ENCODE data around the gene CATSPERE. TPM values are rescaled to one million over a fixed set of nuclear protein-coding genes. Genes with fewer than 3 reads are reported as not detected.
"Not testable (repeated sequence)": the region's sequence is repeated elsewhere in the genome, so short reads cannot be mapped to it uniquely, and the experiment has no call there.

The CATSPERE gene
- total and polyA plus RNA-seq, 2 of the 8 experiments (the other 6 are each of a cell fraction or from before 2014, with no cell fraction given): 0.05 to 0.45 TPM

DNA sequence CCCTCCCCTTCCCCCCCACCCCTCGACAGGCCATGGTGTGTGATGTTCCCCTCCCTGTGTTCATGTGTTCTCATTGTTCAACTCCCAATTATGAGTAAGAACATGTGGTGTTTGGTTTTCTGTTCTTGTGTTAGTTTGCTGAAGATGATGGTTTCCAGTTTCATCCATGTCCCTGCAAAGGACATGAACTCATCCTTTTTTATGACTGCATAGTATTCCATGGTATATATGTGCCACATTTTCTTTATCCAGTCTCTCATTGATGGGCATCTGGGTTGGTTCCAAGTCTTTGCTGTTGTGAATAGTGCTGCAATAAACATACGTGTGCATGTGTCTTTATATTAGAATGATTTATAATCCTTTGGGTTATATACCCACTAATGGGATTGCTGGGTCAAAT, 38.4 kb downstream of the CATSPERE start:
- H3K23me2 ChIP-seq (ENCODE audit: low read depth, low read length); H2BK12ac ChIP-seq (ENCODE audit: low read depth, low read length); H3K79me2 ChIP-seq (ENCODE audit: control insufficient read depth in 1 of 2, insufficient read depth in 2 of 2, low read length in 2 of 2); H4K5ac ChIP-seq (ENCODE audit: insufficient read length, low read depth, low read length); H2AK5ac ChIP-seq (ENCODE audit: low read depth, low read length); H4K8ac ChIP-seq (ENCODE audit: extremely low read depth, insufficient read depth, low read length); H2AFZ ChIP-seq (ENCODE audit: low read length); H3K27ac ChIP-seq (ENCODE audit: low read depth, low read length); H2BK15ac ChIP-seq (ENCODE audit: low read length); H3K14ac ChIP-seq (ENCODE audit: insufficient read length); H3K9ac ChIP-seq (replicated peaks in 1 of 4; ENCODE audit: extremely low read depth in 1 of 4, low read depth in 3 of 4, low read length in 3 of 4); H3K9me3 ChIP-seq (ENCODE audit: insufficient read depth in 2 of 2, low read depth in 1 of 2, low read length in 1 of 2); H4K91ac ChIP-seq (replicated peaks; ENCODE audit: insufficient read length, low read length); H3K4me3 ChIP-seq (ENCODE audit: extremely low read depth in 1 of 4, insufficient read depth in 2 of 4, low read depth in 3 of 4, low read length in 4 of 4); H3K4ac ChIP-seq (replicated peaks; ENCODE audit: insufficient read length, low read depth, low read length); POLR2A ChIA-PET (ENCODE audit: partially characterized antibody); H3K79me1 ChIP-seq (ENCODE audit: low read depth, low read length); H2BK120ac ChIP-seq (replicated peaks; ENCODE audit: low read depth, low read length); H2BK5ac ChIP-seq (ENCODE audit: low read depth, low read length); CTCF ChIA-PET (ENCODE audit: partially characterized antibody); FAIRE-seq; H3K27me3 ChIP-seq (replicated peaks in 1 of 4; ENCODE audit: control insufficient read depth in 3 of 4, extremely low read depth in 1 of 4, insufficient read depth in 3 of 4, low read length in 3 of 4); DNase-seq (ENCODE audit: low read depth in 1 of 2, low spot score in 2 of 2); H3K56ac ChIP-seq (replicated peaks; ENCODE audit: insufficient read length, low read depth, low read length); H3K18ac ChIP-seq (ENCODE audit: extremely low read depth, low read length); H4K20me1 ChIP-seq (replicated peaks in 1 of 2; ENCODE audit: control insufficient read depth in 1 of 2, insufficient read depth in 2 of 2, low read length in 2 of 2); H2BK20ac ChIP-seq (ENCODE audit: low read length); H3K4me1 ChIP-seq (replicated peaks in 1 of 4; ENCODE audit: control insufficient read depth in 3 of 4, insufficient read depth in 4 of 4, low read length in 3 of 4); H3K4me2 ChIP-seq (ENCODE audit: insufficient read depth in 1 of 2, low read depth in 2 of 2, low read length in 2 of 2); H3K23ac ChIP-seq (ENCODE audit: insufficient read length); H3K36me3 ChIP-seq (ENCODE audit: control insufficient read depth in 2 of 4, insufficient read depth in 4 of 4, low read length in 3 of 4): not testable (repeated sequence)
- 95% methylated on average over 1 of the region's 2 CpGs; no CpG with 5 or more reads in 1 of the 2 experiments for WGBS, 2 experiments (ENCODE audit: extremely low coverage in 1 of 2, insufficient coverage in 1 of 2, insufficient read length in 1 of 2, insufficient replicate concordance in 2 of 2, low coverage in 1 of 2, low lambda C conversion rate in 2 of 2, missing lambda C conversion rate in 1 of 2)

DNA sequence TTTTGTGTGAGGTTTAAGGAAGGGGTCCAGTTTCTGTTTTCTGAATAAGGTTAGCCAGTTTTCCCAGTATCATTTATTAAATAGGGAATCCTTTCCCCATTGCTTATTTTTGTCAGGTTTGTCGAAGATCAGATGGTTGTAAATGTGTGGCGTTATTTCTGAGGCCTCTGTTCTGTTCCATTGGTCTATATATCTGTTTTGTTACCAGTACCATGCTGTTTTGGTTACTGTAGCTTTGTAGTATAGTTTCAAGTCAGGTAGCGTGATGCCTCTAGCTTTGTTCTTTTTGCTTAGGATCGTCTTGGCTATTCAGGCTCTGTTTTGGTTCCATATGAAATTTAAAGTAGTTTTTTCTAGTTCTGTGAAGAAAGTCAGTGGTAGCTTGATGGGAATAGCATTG, 39.4 kb downstream of the CATSPERE start:
- H3K56ac ChIP-seq (replicated peaks; ENCODE audit: insufficient read length, low read depth, low read length); H3K9me3 ChIP-seq (ENCODE audit: insufficient read depth in 2 of 2, low read depth in 1 of 2, low read length in 1 of 2); H3K4me1 ChIP-seq (replicated peaks in 1 of 4; ENCODE audit: control insufficient read depth in 3 of 4, insufficient read depth in 4 of 4, low read length in 3 of 4); H2BK5ac ChIP-seq (ENCODE audit: low read depth, low read length); H2BK12ac ChIP-seq (ENCODE audit: low read depth, low read length); H3K4me3 ChIP-seq (ENCODE audit: extremely low read depth in 1 of 4, insufficient read depth in 2 of 4, low read depth in 3 of 4, low read length in 4 of 4); H4K91ac ChIP-seq (replicated peaks; ENCODE audit: insufficient read length, low read length); FAIRE-seq; H4K8ac ChIP-seq (ENCODE audit: extremely low read depth, insufficient read depth, low read length); H2BK20ac ChIP-seq (ENCODE audit: low read length); DNase-seq (ENCODE audit: low read depth in 1 of 2, low spot score in 2 of 2); H2BK120ac ChIP-seq (replicated peaks; ENCODE audit: low read depth, low read length); H3K18ac ChIP-seq (ENCODE audit: extremely low read depth, low read length); H3K27ac ChIP-seq (ENCODE audit: low read depth, low read length); H2BK15ac ChIP-seq (ENCODE audit: low read length); CTCF ChIA-PET (ENCODE audit: partially characterized antibody); H3K36me3 ChIP-seq (ENCODE audit: control insufficient read depth in 2 of 4, insufficient read depth in 4 of 4, low read length in 3 of 4); H3K27me3 ChIP-seq (replicated peaks in 1 of 4; ENCODE audit: control insufficient read depth in 3 of 4, extremely low read depth in 1 of 4, insufficient read depth in 3 of 4, low read length in 3 of 4); H3K79me1 ChIP-seq (ENCODE audit: low read depth, low read length); H4K20me1 ChIP-seq (replicated peaks in 1 of 2; ENCODE audit: control insufficient read depth in 1 of 2, insufficient read depth in 2 of 2, low read length in 2 of 2); H3K23me2 ChIP-seq (ENCODE audit: low read depth, low read length); H3K14ac ChIP-seq (ENCODE audit: insufficient read length); H4K5ac ChIP-seq (ENCODE audit: insufficient read length, low read depth, low read length); H3K4ac ChIP-seq (replicated peaks; ENCODE audit: insufficient read length, low read depth, low read length); H2AFZ ChIP-seq (ENCODE audit: low read length); H3K23ac ChIP-seq (ENCODE audit: insufficient read length); POLR2A ChIA-PET (ENCODE audit: partially characterized antibody); H3K9ac ChIP-seq (replicated peaks in 1 of 4; ENCODE audit: extremely low read depth in 1 of 4, low read depth in 3 of 4, low read length in 3 of 4); H3K79me2 ChIP-seq (ENCODE audit: control insufficient read depth in 1 of 2, insufficient read depth in 2 of 2, low read length in 2 of 2); H2AK5ac ChIP-seq (ENCODE audit: low read depth, low read length); H3K4me2 ChIP-seq (ENCODE audit: insufficient read depth in 1 of 2, low read depth in 2 of 2, low read length in 2 of 2): not testable (repeated sequence)
- 92% methylated on average over 4 of the region's 4 CpGs; no CpG with 5 or more reads in 1 of the 2 experiments for WGBS, 2 experiments (ENCODE audit: extremely low coverage in 1 of 2, insufficient coverage in 1 of 2, insufficient read length in 1 of 2, insufficient replicate concordance in 2 of 2, low coverage in 1 of 2, low lambda C conversion rate in 2 of 2, missing lambda C conversion rate in 1 of 2)
